ENCODE data around the gene TPI1. TPM values are rescaled to one million over a fixed set of nuclear protein-coding genes. Genes with fewer than 3 reads are reported as not detected.

Gene TPI1
- total and polyA plus RNA-seq, 2 of the 8 experiments (the other 6 are each of a cell fraction or from before 2014, with no cell fraction given), result 910 to 3,018 TPM

DNA sequence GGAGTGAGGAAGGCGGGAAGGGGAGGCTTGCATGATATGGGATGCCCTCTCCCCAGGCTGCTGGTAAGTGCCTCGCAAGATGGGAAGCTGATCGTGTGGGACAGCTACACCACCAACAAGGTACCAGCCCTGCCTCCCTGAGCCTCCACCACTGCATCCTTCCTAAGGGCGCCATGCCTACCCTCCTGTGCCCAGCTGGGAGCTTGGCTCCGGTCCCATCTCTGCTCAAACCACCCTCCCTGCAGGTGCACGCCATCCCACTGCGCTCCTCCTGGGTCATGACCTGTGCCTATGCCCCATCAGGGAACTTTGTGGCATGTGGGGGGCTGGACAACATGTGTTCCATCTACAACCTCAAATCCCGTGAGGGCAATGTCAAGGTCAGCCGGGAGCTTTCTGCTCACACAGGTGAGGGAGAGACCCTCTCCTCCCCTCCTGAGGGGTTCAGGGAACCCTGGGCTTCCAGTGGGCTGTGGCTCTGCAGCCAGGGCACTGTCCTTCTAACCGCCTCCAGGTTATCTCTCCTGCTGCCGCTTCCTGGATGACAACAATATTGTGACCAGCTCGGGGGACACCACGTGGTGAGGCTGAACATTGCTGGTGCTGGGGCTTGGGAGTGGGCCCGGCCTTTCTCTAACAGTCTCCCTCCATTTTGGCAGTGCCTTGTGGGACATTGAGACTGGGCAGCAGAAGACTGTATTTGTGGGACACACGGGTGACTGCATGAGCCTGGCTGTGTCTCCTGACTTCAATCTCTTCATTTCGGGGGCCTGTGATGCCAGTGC, 24.0 kb upstream of the TPI1 start (continued):
- TF ChIP-seq, protein P1, sequence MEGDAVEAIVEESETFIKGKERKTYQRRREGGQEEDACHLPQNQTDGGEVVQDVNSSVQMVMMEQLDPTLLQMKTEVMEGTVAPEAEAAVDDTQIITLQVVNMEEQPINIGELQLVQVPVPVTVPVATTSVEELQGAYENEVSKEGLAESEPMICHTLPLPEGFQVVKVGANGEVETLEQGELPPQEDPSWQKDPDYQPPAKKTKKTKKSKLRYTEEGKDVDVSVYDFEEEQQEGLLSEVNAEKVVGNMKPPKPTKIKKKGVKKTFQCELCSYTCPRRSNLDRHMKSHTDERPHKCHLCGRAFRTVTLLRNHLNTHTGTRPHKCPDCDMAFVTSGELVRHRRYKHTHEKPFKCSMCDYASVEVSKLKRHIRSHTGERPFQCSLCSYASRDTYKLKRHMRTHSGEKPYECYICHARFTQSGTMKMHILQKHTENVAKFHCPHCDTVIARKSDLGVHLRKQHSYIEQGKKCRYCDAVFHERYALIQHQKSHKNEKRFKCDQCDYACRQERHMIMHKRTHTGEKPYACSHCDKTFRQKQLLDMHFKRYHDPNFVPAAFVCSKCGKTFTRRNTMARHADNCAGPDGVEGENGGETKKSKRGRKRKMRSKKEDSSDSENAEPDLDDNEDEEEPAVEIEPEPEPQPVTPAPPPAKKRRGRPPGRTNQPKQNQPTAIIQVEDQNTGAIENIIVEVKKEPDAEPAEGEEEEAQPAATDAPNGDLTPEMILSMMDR (IDR thresholded peaks at IDR 0.05; ENCODE audit: control extremely low read depth in 1 of 3, insufficient read depth in 1 of 3, low read depth in 1 of 3, low read length in 3 of 3), result peak in 2 of 3 experiments; percentile 22 to 26; a peak in 2 of 4 replicates
- TF ChIP-seq GABPA (IDR thresholded peaks at IDR 0.05; ENCODE audit: borderline replicate concordance, insufficient read depth, low read length) (no peak), RAD21 (IDR thresholded peaks at IDR 0.05 in 1 of 2, conservative IDR thresholded peaks at IDR 0.05 in 1 of 2; ENCODE audit: low read depth in 2 of 2, low read length in 2 of 2) (peak in 1 of 2 experiments; percentile 35; a peak in 1 of 4 replicates), TBP (IDR thresholded peaks at IDR 0.05; ENCODE audit: low read depth, low read length) (no peak), JUN (IDR thresholded peaks at IDR 0.05; ENCODE audit: low read depth, low read length) (no peak)
- TF ChIP-seq, protein P2, sequence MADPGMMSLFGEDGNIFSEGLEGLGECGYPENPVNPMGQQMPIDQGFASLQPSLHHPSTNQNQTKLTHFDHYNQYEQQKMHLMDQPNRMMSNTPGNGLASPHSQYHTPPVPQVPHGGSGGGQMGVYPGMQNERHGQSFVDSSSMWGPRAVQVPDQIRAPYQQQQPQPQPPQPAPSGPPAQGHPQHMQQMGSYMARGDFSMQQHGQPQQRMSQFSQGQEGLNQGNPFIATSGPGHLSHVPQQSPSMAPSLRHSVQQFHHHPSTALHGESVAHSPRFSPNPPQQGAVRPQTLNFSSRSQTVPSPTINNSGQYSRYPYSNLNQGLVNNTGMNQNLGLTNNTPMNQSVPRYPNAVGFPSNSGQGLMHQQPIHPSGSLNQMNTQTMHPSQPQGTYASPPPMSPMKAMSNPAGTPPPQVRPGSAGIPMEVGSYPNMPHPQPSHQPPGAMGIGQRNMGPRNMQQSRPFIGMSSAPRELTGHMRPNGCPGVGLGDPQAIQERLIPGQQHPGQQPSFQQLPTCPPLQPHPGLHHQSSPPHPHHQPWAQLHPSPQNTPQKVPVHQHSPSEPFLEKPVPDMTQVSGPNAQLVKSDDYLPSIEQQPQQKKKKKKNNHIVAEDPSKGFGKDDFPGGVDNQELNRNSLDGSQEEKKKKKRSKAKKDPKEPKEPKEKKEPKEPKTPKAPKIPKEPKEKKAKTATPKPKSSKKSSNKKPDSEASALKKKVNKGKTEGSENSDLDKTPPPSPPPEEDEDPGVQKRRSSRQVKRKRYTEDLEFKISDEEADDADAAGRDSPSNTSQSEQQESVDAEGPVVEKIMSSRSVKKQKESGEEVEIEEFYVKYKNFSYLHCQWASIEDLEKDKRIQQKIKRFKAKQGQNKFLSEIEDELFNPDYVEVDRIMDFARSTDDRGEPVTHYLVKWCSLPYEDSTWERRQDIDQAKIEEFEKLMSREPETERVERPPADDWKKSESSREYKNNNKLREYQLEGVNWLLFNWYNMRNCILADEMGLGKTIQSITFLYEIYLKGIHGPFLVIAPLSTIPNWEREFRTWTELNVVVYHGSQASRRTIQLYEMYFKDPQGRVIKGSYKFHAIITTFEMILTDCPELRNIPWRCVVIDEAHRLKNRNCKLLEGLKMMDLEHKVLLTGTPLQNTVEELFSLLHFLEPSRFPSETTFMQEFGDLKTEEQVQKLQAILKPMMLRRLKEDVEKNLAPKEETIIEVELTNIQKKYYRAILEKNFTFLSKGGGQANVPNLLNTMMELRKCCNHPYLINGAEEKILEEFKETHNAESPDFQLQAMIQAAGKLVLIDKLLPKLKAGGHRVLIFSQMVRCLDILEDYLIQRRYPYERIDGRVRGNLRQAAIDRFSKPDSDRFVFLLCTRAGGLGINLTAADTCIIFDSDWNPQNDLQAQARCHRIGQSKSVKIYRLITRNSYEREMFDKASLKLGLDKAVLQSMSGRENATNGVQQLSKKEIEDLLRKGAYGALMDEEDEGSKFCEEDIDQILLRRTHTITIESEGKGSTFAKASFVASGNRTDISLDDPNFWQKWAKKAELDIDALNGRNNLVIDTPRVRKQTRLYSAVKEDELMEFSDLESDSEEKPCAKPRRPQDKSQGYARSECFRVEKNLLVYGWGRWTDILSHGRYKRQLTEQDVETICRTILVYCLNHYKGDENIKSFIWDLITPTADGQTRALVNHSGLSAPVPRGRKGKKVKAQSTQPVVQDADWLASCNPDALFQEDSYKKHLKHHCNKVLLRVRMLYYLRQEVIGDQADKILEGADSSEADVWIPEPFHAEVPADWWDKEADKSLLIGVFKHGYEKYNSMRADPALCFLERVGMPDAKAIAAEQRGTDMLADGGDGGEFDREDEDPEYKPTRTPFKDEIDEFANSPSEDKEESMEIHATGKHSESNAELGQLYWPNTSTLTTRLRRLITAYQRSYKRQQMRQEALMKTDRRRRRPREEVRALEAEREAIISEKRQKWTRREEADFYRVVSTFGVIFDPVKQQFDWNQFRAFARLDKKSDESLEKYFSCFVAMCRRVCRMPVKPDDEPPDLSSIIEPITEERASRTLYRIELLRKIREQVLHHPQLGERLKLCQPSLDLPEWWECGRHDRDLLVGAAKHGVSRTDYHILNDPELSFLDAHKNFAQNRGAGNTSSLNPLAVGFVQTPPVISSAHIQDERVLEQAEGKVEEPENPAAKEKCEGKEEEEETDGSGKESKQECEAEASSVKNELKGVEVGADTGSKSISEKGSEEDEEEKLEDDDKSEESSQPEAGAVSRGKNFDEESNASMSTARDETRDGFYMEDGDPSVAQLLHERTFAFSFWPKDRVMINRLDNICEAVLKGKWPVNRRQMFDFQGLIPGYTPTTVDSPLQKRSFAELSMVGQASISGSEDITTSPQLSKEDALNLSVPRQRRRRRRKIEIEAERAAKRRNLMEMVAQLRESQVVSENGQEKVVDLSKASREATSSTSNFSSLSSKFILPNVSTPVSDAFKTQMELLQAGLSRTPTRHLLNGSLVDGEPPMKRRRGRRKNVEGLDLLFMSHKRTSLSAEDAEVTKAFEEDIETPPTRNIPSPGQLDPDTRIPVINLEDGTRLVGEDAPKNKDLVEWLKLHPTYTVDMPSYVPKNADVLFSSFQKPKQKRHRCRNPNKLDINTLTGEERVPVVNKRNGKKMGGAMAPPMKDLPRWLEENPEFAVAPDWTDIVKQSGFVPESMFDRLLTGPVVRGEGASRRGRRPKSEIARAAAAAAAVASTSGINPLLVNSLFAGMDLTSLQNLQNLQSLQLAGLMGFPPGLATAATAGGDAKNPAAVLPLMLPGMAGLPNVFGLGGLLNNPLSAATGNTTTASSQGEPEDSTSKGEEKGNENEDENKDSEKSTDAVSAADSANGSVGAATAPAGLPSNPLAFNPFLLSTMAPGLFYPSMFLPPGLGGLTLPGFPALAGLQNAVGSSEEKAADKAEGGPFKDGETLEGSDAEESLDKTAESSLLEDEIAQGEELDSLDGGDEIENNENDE (IDR thresholded peaks at IDR 0.05; ENCODE audit: insufficient replicate concordance, low read length), result no peak

Measured in H1 (cell line).